Measurements from ENCODE around the gene COL4A6.

DNA sequence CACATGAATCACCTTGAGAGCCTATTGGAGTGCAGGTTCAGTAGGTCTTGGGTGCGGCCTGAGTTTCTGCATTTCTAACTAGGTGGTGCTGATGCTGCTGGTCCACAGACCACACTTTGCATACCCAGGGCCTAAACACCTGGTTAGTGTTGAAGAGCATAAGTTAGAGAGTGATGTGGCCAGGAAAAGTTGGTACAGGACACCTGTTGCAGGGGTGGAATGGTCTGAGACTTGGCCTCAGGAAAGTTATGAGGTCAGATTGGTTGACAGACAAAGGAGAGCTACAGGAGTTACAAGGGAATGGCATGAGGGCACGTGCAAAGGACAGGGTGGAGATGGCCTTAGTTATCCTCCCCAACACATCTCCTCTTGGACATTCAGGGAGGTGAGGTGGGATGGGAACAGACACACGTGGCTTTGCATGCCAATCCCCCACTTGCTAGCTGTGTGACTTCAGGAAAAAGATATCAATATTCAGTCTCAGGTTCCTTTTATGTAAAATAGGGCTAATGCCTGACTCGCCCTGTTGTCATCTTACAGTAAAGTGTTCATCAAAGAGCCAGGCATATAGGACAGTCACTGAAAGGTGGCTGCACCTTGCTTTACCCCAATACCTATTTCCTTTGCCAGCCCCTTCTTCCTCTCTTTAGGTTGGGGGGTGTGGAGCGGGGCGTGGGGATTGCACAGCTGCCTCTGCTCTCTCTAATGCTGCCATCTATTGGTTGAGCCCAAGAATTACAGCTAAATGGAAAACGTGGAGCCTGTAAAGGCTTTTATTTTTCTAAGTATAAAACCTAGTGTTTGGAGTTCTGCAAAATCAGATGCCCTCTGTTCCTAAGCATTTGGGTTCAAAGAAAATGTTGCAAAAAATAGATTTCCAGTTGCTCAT, 299.2 kb downstream of the COL4A6 start:
- TF ChIP-seq, protein P1, sequence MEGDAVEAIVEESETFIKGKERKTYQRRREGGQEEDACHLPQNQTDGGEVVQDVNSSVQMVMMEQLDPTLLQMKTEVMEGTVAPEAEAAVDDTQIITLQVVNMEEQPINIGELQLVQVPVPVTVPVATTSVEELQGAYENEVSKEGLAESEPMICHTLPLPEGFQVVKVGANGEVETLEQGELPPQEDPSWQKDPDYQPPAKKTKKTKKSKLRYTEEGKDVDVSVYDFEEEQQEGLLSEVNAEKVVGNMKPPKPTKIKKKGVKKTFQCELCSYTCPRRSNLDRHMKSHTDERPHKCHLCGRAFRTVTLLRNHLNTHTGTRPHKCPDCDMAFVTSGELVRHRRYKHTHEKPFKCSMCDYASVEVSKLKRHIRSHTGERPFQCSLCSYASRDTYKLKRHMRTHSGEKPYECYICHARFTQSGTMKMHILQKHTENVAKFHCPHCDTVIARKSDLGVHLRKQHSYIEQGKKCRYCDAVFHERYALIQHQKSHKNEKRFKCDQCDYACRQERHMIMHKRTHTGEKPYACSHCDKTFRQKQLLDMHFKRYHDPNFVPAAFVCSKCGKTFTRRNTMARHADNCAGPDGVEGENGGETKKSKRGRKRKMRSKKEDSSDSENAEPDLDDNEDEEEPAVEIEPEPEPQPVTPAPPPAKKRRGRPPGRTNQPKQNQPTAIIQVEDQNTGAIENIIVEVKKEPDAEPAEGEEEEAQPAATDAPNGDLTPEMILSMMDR (IDR thresholded peaks at IDR 0.05; ENCODE audit: poor library complexity) = peak; percentile 18
- TF ChIP-seq EZH2phosphoT487 (IDR thresholded peaks at IDR 0.05; ENCODE audit: low read depth, severe bottlenecking, unreplicated experiment) = no peak

Data from hepatocyte (in vitro differentiated cells).